Body of pancreas (tissue), 4 donors: ENCODE measurements around the gene GRAMD4. TPM values are rescaled to one million over a fixed set of nuclear protein-coding genes. Genes with fewer than 3 reads are reported as not detected.

Experiments
- ATAC-seq: fragments of 150-250 bp; one replicate; pipeline ENCODE4 v1.9.1; 2016
- DNase-seq, 4 donors: peaks; one replicate each; pipeline ENCODE4 v3.0.0-alpha.2; 2019
- H3K27ac ChIP-seq, 4 donors: fragments of 200-600 bp; sonication (generic); 1 replicate in 3 of 4; 2 replicates in 1 of 4; pipeline versions ENCODE4 v1.5.1 to v1.6.1; 2016 to 2019; ENCODE audit warnings: mild to moderate bottlenecking in 1 of 4, mixed read lengths in 1 of 4, moderate library complexity in 1 of 4
- H3K27me3 ChIP-seq, 2 donors: fragments of 200-600 bp; sonication (generic); one replicate each; pipeline ENCODE4 v1.6.0; 2016; ENCODE audit warnings: mild to moderate bottlenecking in 1 of 2
- H3K36me3 ChIP-seq, 2 donors: fragments of 200-600 bp; sonication (generic); replicated peaks in 1 of 2; 2 replicates each; pipeline ENCODE4 v1.5.1; 2016; ENCODE audit warnings: low read depth in 2 of 2; ENCODE audit not compliant: insufficient read depth in 1 of 2
- H3K4me1 ChIP-seq: fragments of 200-600 bp; sonication (generic); one replicate; pipeline ENCODE4 v1.6.0; 2016
- H3K4me3 ChIP-seq, 2 donors: fragments of 200-600 bp; sonication (generic); 1 replicate in 1 of 2; 2 replicates in 1 of 2; pipeline ENCODE4 v1.5.1; 2016 to 2019
- H3K9me3 ChIP-seq, 3 donors: fragments of 200-600 bp; sonication (generic); 1 replicate in 2 of 3; 2 replicates in 1 of 3; pipeline ENCODE4 v1.5.1; 2016
- POLR2A ChIP-seq, 3 donors: fragments of 450-650 bp; IDR thresholded peaks; one replicate each; pipeline ENCODE4 v1.6.1; 2016; ENCODE audit warnings: antibody characterized with exemption in 3 of 3, mild to moderate bottlenecking in 2 of 3
- WGBS, 2 donors: methylation state at CpG; one replicate each; pipeline ENCODE4 v1.1.5; 2017; 5-methylcytosine and 5-hydroxymethylcytosine counted together
- intact Hi-C: fragments of 100-400 bp; cut with DNase I; formaldehyde crosslinking; loops from one replicate; pipeline ENCODE4 v1.15.1; 2023
- total RNA-seq, 2 donors: library from RNA; depleted of rRNA; stranded (reverse); fragments of >200 nt; gene quantifications; one replicate each; pipeline ENCODE4 v1.1.0, GENCODE V29; 2016
- TF ChIP-seq, protein P1 (sequence below), 7 experiments: fragments of 450-650 bp in 4 of 7; fragments of 200-600 bp in 3 of 7; sonication (generic) in 3 of 7; IDR thresholded peaks; one replicate each; pipeline ENCODE4 v1.5.1; 2016 to 2019; ENCODE audit warnings: antibody characterized with exemption in 7 of 7

The GRAMD4 gene
- total RNA-seq, 2 donors from 2014 or later, result 29.3 to 62.3 TPM

DNA sequence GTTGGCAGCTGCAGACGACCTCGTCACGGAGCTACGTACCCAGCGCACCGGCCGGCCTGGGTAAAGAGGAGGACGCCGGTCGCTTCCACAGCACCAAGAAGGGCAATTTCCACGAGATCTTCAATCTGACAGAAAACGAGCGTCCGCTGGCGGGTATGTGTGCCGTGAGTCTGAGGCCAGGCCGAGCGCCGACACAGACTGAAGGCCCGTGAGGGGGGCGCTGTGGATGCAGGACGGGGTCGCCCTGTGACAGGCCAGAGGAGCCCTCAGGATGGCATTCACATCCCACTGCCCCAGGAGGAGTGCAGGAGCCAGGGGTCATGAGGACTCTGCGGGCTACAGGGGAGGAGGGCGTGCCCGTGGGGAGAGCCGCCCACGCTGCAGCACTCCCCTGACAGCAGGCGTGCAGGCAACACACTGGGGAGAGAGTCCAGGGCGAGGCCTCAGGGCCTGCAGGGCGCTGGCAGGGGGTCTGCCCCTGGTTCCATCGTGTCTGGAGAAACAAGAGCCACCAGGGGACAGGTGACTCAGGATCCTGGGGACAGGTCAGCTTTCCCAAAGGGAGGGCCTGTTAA lies 53.6 kb downstream of the GRAMD4 start:
- intact Hi-C loops, result no loop called here
- Histone ChIP-seq H3K9me3 (no peaks in the 10 kb centered on the region), H3K27ac (no peak overlapping the region), H3K36me3 (peaks cover 0 to 3% of the 10 kb centered on the region in 2 donors), H3K27me3 (no peaks in the 10 kb centered on the region), H3K4me3 (no peak overlapping the region), H3K4me1 (no peaks in the 10 kb centered on the region)
- DNase-seq (no peak), ATAC-seq (no peak)
- TF ChIP-seq POLR2A (IDR thresholded peaks at IDR 0.05), result no peak
- TF ChIP-seq, protein P1, sequence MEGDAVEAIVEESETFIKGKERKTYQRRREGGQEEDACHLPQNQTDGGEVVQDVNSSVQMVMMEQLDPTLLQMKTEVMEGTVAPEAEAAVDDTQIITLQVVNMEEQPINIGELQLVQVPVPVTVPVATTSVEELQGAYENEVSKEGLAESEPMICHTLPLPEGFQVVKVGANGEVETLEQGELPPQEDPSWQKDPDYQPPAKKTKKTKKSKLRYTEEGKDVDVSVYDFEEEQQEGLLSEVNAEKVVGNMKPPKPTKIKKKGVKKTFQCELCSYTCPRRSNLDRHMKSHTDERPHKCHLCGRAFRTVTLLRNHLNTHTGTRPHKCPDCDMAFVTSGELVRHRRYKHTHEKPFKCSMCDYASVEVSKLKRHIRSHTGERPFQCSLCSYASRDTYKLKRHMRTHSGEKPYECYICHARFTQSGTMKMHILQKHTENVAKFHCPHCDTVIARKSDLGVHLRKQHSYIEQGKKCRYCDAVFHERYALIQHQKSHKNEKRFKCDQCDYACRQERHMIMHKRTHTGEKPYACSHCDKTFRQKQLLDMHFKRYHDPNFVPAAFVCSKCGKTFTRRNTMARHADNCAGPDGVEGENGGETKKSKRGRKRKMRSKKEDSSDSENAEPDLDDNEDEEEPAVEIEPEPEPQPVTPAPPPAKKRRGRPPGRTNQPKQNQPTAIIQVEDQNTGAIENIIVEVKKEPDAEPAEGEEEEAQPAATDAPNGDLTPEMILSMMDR (IDR thresholded peaks at IDR 0.05), result no peak
- WGBS, 2 donors, result 86 to 90% methylated on average over 16 to 26 of the region's 32 CpGs

DNA sequence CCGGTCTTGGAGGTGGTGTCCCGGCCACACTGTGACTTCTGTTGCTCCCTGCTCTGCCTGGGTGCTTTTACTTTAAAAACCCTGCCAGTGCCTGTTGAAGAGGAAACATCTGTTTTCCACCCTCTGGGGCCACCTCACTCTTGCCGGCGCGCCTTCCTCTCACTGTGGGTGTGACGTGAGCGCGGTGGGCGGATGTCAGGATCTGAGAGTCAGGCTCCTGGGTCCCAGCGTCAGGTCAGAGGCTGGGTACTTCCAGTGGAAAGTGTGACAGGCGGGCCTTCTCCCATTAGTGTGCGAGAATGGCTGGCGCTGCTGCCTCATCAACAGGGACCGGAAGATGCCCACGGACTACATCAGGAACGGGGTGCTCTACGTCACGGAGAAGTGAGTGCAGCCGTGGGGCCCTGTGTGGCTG lies 54.2 kb downstream of the GRAMD4 start:
- Histone ChIP-seq H3K4me1 (no peaks in the 10 kb centered on the region), H3K27ac (no peak overlapping the region), H3K9me3 (no peaks in the 10 kb centered on the region), H3K4me3 (no peak overlapping the region), H3K27me3 (no peaks in the 10 kb centered on the region), H3K36me3 (no peaks in the 10 kb centered on the region)
- ATAC-seq, result no peak
- 72 to 78% methylated on average over 13 to 16 of the region's 19 CpGs for WGBS, 2 donors
- intact Hi-C loops, result no loop called here
- DNase-seq, result peak in 2 of 4 donors; percentile 32 to 51
- TF ChIP-seq, protein P1 (IDR thresholded peaks at IDR 0.05), result no peak
- no peak for TF ChIP-seq POLR2A (IDR thresholded peaks at IDR 0.05)

DNA sequence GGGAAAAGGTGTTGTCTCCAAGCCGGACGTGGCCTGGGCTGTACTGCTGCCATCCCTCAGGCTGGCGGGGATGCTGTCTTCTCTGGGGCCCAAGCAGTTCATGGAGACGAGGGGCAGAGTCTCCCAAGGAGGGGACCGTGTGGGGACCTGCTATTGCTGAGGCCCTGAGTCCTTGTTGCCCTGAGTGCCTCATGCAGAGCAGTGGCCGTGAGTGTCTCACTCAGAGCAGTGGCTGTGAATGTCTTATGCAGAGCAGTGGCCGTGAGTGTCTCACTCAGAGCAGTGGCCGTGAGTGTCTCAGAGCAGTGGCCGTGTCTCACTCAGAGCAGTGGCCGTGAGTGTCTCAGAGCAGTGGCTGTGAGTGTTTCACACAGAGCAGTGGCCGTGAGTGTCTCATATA lies 54.7 kb downstream of the GRAMD4 start:
- H3K27ac ChIP-seq, result no peak overlapping the region

DNA sequence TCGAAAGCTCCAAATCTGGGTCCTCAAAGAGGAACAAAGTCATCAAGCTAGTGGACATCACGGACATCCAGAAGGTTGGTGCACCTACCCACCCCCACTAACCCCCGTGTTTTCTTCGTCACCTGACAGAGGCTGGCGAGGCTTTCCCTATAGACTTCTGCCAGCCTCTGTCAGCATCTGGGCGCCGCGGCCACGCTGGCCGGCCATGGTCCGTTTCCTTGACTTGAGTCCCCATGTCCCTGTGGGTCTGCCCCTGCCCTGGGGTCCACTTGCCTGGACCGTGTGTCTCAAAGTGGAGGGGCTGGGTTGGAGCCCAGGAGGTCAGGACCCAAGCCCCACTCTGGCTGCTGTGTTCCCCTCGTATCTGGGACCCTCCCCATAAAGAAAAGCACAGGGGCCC lies 55.3 kb downstream of the GRAMD4 start:
- WGBS, 2 donors, result 94 to 95% methylated on average over 9 to 13 of the region's 13 CpGs
- H3K27me3 ChIP-seq, result no peaks in the 10 kb centered on the region
- H3K4me3 ChIP-seq, result no peak overlapping the region
- no peaks in the 10 kb centered on the region for H3K4me1 ChIP-seq
- no peaks in the 10 kb centered on the region for H3K9me3 ChIP-seq
- H3K27ac ChIP-seq, result no peak overlapping the region
- no peak for ATAC-seq
- DNase-seq, result no peak
- TF ChIP-seq POLR2A (IDR thresholded peaks at IDR 0.05), result no peak
- TF ChIP-seq, protein P1 (IDR thresholded peaks at IDR 0.05), result no peak
- no peaks in the 10 kb centered on the region for H3K36me3 ChIP-seq
- intact Hi-C loops, result no loop called here

More for the DNA sequence above, 54.7 kb downstream of the GRAMD4 start:
- no peaks in the 10 kb centered on the region for H3K36me3 ChIP-seq
- TF ChIP-seq POLR2A (IDR thresholded peaks at IDR 0.05), result no peak
- TF ChIP-seq, protein P1 (IDR thresholded peaks at IDR 0.05), result no peak
- intact Hi-C loops, result no loop called here
- WGBS, 2 donors, result 85 to 89% methylated on average over 8 to 11 of the region's 11 CpGs
- H3K4me1 ChIP-seq, result no peaks in the 10 kb centered on the region
- no peak overlapping the region for H3K4me3 ChIP-seq
- no peaks in the 10 kb centered on the region for H3K27me3 ChIP-seq
- ATAC-seq (no peak), DNase-seq (no peak)
- H3K9me3 ChIP-seq, result no peaks in the 10 kb centered on the region

DNA sequence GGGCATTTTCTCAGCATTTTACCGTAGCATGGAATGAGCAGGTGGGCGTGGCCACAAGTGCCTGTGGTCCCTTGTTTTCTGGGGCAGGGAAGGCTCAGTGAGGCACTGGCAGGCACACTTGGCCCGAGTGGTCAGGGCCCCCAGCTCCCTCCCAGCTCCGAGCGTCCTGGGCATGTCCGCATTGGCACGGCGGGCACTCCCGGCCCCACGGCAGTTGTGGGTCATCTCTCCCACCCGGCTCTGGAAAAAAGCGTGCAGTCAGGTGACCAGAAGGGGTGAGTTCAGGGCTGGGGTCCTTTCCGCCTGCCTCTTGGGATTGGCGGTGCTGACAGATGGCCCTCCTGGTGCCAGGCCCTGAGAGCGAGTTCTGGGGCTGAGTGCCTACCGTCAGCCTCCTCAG lies 55.8 kb downstream of the GRAMD4 start:
- Histone ChIP-seq H3K4me3 (no peak overlapping the region), H3K36me3 (no peaks in the 10 kb centered on the region), H3K27me3 (no peaks in the 10 kb centered on the region), H3K9me3 (no peaks in the 10 kb centered on the region), H3K27ac (no peak overlapping the region), H3K4me1 (no peaks in the 10 kb centered on the region)
- TF ChIP-seq POLR2A (IDR thresholded peaks at IDR 0.05), result no peak
- TF ChIP-seq, protein P1 (IDR thresholded peaks at IDR 0.05), result no peak
- DNase-seq (no peak), ATAC-seq (no peak)
- intact Hi-C loops, result no loop called here
- 99 to 100% methylated on average over 1 to 12 of the region's 16 CpGs for WGBS, 2 donors
